Thoracic aorta (tissue), 2 donors: ENCODE results near the gene FARP1. TPM values are rescaled to one million over a fixed set of nuclear protein-coding genes. Genes with fewer than 3 reads are reported as not detected.

Experiments used
- ATAC-seq: fragments of 150-250 bp; one replicate; pipeline ENCODE4 v1.8.0; 2017; ENCODE audit warnings: low read depth; ENCODE audit not compliant: insufficient number of reproducible peaks, low FRiP score
- DNase-seq: peaks from one replicate; pipeline ENCODE4 v3.0.0-alpha.2; 2020; ENCODE audit warnings: low spot score
- H3K27ac ChIP-seq, 2 donors: fragments of 200-600 bp; sonication (generic); 1 replicate in 1 of 2; 2 replicates in 1 of 2; pipeline ENCODE4 v1.5.1; 2016; ENCODE audit warnings: mild to moderate bottlenecking in 2 of 2, moderate library complexity in 2 of 2
- H3K27me3 ChIP-seq: fragments of 200-600 bp; sonication (generic); replicated peaks from 2 replicates; pipeline ENCODE4 v1.6.0; 2016; ENCODE audit warnings: mild to moderate bottlenecking; ENCODE audit not compliant: insufficient read depth
- H3K36me3 ChIP-seq: fragments of 200-600 bp; sonication (generic); one replicate; pipeline ENCODE4 v1.5.1; 2016
- H3K4me1 ChIP-seq, 2 donors: fragments of 200-600 bp; sonication (generic); 1 replicate in 1 of 2; 2 replicates in 1 of 2; pipeline versions ENCODE4 v1.5.1 to v1.6.0; 2016; ENCODE audit warnings: low read depth in 2 of 2, mild to moderate bottlenecking in 1 of 2; ENCODE audit not compliant: control insufficient read depth in 1 of 2
- H3K4me3 ChIP-seq: fragments of 200-600 bp; sonication (generic); 2 replicates; pipeline ENCODE4 v1.5.1; 2016; ENCODE audit warnings: mild to moderate bottlenecking
- H3K9me3 ChIP-seq: fragments of 200-600 bp; sonication (generic); 2 replicates; pipeline ENCODE4 v1.5.1; 2016
- CTCF ChIP-seq: fragments of 200-600 bp; sonication (generic); IDR thresholded peaks from one replicate; pipeline ENCODE4 v1.5.1; 2019; ENCODE audit warnings: antibody characterized with exemption
- total RNA-seq, 2 donors: library from RNA; depleted of rRNA; stranded (reverse); fragments of >200 nt; gene quantifications; one replicate each; pipeline versions ENCODE4 v1.1.0 to v1.2.3, GENCODE V29; 2016

Gene FARP1
- total RNA-seq, 2 donors from 2014 or later, result 17.6 to 30.3 TPM

GRCh38 chr13:98500963-98501421 lies 358.1 kb downstream of the FARP1 start:
- DNase-seq (no peak), ATAC-seq (no peak)
- Histone ChIP-seq H3K4me1 (peaks cover 15 to 37% of the 10 kb centered on the region in 2 donors), H3K36me3 (no peaks in the 10 kb centered on the region), H3K27ac (no peak overlapping the region), H3K9me3 (no peaks in the 10 kb centered on the region), H3K4me3 (no peak overlapping the region), H3K27me3 (no peaks in the 10 kb centered on the region)
- no peak for TF ChIP-seq CTCF

- Histone ChIP-seq H3K4me1 (peaks cover 34 to 55% of the 10 kb centered on the region in 2 donors), H3K27me3 (no peaks in the 10 kb centered on the region), H3K27ac (peak overlapping the region; percentile 26 to 32), H3K9me3 (no peaks in the 10 kb centered on the region), H3K4me3 (peak overlapping the region; percentile 46), H3K36me3 (no peaks in the 10 kb centered on the region)
- ATAC-seq, result peak; percentile 41
- TF ChIP-seq CTCF, result no peak
- DNase-seq, result no peak
Measured at GRCh38 chr13:98503175-98504028, 360.5 kb downstream of the FARP1 start.

- TF ChIP-seq CTCF, result no peak
- no peak for ATAC-seq
- Histone ChIP-seq H3K27me3 (no peaks in the 10 kb centered on the region), H3K36me3 (no peaks in the 10 kb centered on the region), H3K4me1 (peaks cover 39 to 61% of the 10 kb centered on the region in 2 donors), H3K9me3 (no peaks in the 10 kb centered on the region), H3K27ac (peak overlapping the region in 1 of 2 donors; percentile 26), H3K4me3 (peak overlapping the region; percentile 46)
- no peak for DNase-seq
Measured at GRCh38 chr13:98504029-98504351, 361.1 kb downstream of the FARP1 start.

- Histone ChIP-seq H3K4me3 (no peak overlapping the region), H3K9me3 (no peaks in the 10 kb centered on the region), H3K4me1 (peaks cover 39 to 65% of the 10 kb centered on the region in 2 donors), H3K27me3 (no peaks in the 10 kb centered on the region), H3K36me3 (no peaks in the 10 kb centered on the region), H3K27ac (no peak overlapping the region)
- ATAC-seq (no peak), DNase-seq (no peak)
- no peak for TF ChIP-seq CTCF
Measured at GRCh38 chr13:98504371-98504963, 361.6 kb downstream of the FARP1 start.

Other genes starting within 250 kb of the FARP1 start
- 100 to 1,000 TPM; 110 to 131 TPM for gene IPO5, start 189.4 kb upstream of the FARP1 start, total RNA-seq
- not detected for gene RNF113B, start 34.2 kb downstream of the FARP1 start, total RNA-seq